Stimulated activated CD8-positive, alpha-beta memory T cell treated with anti-CD3 and anti-CD28 coated beads, Interleukin-15, amount 100 ng/mL, for 48 hours (primary cell): Measurements from ENCODE around the gene TSR1.
"Not testable (repeated sequence)": the region's sequence is repeated elsewhere in the genome, so short reads cannot be mapped to it uniquely, and the experiment has no call there.

ENCODE experiments used
- DNase-seq, 2 donors: peaks; one replicate each; pipeline ENCODE4 v3.0.0-alpha.2; 2020; ENCODE audit warnings: low read depth in 2 of 2

The TSR1 gene

DNA sequence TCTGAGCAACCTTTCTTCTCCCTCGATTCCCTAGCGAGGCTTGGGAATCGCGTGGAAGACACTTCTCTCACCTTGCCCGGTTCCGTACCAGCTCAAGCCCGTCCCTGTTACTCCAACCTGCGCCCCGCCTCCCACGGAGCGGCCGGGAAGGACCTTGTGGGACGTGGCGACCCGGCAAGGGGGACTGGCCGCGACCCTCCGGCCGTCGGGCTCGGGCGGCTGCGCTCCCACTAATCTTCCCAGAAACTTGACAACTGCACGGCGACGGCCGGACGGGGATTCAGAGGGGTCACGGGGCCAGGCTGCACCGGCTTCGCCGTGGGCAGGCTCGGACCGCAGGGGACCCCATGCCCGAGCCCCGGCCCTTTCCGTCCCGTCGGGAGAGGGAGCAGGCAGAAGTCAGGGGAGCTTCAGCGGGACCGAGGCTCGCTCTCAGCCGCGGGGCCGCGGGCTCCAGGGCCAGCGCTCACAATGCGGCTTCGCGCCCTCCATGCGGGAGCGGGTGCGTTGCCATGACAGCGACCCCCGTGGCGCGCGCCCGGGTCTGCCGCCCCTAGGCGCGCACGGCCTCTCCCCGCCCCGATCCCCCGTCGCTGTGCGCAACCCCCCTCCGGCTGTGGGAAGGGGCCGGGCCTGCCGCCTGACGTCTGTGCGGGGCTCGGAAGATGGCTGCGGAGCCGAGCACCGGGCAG, 741 bp upstream of the TSR1 start, which contains the start of gene SGSM2:
Gene SGSM2, plus strand, starts transcription at position 650 of the 692 bp plus-strand sequence. CDS start 188 bp downstream, outside the sequence.
- DNase-seq, result peak; percentile 39 to 47

GRCh38 chr17:2335726-2336214, 487 bp downstream of the TSR1 start:
- no peak for DNase-seq

DNA sequence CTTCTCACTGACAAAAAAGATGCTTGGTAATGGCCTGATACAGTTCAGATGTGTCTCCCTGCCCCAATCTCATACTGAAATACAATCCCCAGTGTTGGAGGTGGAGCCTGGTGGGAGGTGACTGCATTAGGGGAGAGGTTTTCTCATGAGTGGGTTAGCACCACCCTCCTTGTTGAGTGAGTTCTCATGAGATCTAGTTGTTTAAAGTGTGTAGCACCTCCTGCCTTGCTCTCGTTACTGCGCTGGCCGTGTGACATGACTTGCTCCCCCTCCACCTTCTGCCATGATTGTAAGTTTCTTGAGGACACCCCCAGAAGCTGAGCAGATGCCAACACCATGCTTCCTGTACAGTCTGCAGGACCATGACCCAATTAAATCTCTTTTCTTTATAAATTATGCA, 5.0 kb downstream of the TSR1 start:
- DNase-seq, result no peak

DNA sequence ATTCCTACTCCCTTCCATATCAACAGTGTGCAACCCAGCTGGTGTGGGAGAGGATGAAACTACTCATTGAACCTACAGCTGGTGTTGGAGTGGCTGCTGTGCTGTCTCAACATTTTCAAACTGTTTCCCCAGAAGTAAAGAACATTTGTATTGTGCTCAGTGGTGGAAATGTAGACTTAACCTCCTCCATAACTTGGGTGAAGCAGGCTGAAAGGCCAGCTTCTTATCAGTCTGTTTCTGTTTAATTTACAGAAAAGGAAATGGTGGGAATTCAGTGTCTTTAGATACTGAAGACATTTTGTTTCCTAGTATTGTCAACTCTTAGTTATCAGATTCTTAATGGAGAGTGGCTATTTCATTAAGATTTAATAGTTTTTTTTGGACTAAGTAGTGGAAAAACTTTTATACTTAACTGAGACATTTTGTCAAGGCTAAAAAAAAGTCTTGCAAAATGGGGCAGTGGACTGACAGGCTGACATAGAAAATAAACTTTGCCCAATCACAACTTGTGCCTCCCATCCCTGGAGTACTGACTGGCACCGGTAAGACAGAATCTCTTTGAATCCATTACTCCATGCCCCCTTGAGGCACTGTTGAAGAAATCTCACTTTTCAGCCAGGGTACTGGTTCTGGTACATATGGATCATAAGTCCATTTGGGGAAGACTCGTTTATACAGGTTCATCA, 12.5 kb downstream of the TSR1 start:
- no peak for DNase-seq

DNA sequence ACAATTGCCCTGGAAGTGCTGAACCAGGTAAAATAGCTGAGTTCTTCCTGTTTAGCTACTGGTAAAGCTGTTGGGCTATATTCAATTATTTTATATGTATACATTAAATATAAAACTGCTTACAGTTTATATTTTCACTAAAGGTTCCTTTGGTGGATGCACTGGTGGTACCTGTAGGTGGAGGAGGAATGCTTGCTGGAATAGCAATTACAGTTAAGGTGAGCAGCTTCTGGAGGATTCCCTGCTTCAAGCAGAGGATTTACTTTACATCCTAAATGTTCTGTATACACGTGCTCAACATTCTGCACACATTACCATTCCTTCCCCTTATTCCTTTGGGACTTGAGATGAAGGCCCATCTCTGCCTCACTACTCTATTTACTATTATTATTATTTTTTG, 14.9 kb downstream of the TSR1 start:
- DNase-seq, result no peak

DNA sequence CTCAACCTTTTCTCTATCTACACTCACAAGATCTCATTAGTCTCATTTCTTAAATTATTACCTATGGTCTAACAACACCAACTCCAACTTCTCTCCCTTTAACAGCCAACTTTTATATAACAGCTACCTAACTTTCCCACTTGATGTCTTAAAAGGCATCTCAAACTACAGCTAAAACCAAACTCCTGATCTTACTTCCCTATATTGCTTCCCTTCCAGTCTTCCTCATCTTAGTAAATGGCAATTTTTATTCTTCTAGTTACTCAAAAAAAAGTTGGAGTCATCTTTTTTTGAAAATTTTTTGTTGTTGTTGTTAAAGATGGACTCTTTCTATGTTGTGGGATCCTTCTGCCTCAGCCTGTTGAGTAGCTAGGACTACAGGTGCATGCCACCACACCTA, 17.2 kb downstream of the TSR1 start:
- DNase-seq, result no peak

DNA sequence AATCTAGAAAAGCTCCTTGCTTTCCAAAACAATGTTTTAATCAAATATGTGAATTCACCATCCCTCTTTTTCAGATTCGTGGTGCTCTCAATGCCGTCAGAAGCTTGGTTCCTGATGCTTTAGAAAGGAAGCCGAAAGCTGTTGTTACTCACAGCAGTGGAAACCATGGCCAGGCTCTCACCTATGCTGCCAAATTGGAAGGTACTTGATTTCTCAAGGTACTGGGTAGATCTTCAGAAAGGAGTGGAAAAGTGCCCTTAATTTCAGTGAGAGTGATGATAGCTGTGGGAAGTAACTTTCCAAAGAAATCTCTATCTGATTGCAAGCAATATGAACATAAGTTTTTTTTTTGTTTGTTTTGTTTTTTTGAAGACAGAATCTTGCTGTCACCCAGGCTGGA, 18.5 kb downstream of the TSR1 start:
- no peak for DNase-seq

- not testable (repeated sequence) for DNase-seq
Measured at GRCh38 chr17:2316916-2317205, 19.4 kb downstream of the TSR1 start.

- DNase-seq, result no peak
Measured at GRCh38 chr17:2312736-2313135, 23.5 kb downstream of the TSR1 start.

DNA sequence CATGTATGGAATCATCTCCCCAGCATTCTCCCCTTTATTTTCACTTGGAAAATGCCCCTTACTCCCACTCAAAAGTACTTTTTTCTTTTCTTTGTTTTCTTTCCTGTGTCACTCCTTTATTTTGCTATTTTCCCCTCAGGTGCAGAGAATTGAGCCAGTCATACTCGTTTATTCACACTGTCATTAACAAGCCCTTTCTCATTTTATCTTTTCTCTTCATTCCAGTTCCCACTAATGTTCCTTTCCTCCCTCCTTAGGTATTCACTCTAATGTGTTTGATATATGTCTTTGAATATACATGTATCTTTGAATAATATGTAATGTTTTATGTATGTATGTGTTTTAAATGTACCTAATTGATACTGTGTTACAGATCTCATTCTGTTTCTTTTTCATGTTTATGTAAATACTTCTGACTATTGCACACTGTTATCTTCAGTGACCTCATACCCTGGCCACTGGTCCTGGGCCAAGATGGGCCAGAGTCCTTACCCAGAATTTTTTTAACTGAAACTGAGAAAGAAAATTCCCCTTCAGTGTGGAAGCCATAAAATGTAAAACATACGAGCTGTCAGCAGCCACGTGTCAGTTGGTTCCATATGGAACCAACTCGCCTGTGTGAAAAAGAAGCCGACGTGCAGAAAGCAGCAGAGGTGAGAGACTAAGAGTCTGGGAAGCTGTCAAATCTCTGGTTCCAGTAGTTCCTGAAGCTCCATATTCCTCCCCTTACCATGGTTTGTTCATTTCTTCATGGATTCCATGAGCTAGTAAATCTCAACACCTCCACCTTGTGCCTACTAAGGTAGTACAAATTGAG, 26.7 kb downstream of the TSR1 start:
- no peak for DNase-seq

- no peak for DNase-seq
Measured at GRCh38 chr17:2304931-2305330, 31.3 kb downstream of the TSR1 start.

- DNase-seq, result peak; percentile 90 to 92
Measured at GRCh38 chr17:2303204-2304188, 32.8 kb downstream of the TSR1 start, which contains the start of the genes SMG6 and SRR. Gene SMG6 (minus strand): TSS chr17:2303785. CDS start chr17:2303720, 65 bp downstream. Gene SRR (plus strand): TSS chr17:2303950. CDS start chr17:2315561, 11,611 bp downstream.

DNA sequence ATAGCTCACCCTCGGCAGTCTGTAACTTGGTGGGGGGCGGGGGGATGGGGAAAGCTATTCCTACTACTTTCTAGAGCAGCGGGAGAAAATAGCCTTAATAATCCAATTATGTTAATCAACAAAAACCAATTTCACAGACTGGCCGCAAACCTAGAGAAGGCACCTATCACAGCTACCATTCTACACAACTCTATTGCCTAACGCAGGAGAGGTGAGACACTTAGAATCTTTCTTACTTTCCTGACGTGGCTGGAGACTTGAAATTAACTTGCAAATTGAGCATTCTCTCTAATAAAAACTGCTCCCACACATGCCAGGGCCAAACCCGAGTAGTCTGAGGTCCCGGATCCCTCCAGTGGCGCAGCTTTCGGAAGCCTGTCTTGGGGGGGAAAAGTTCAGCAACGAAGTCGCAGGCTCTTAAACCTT, 33.5 kb downstream of the TSR1 start:
- DNase-seq, result no peak

DNA sequence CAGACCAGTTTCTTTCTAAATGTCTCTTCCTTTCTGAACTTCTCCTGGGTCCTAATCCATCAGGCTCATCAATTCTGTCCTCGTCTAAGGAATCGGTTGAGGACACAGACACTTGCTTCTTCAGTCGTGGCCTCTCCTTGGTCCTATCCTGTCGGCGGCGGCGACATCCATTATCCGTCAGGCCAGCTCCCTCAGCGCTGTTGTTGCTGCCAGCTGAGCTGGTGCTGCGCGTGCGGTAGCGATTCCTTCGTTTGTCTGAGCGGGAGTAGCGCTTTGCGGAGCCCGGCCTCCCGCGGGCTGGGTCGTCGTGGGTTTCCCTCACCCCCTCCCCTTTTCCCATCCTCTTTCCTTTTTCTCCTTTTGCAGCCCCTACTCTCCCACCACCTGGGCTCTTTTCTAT, 36.5 kb downstream of the TSR1 start:
- no peak for DNase-seq

DNA sequence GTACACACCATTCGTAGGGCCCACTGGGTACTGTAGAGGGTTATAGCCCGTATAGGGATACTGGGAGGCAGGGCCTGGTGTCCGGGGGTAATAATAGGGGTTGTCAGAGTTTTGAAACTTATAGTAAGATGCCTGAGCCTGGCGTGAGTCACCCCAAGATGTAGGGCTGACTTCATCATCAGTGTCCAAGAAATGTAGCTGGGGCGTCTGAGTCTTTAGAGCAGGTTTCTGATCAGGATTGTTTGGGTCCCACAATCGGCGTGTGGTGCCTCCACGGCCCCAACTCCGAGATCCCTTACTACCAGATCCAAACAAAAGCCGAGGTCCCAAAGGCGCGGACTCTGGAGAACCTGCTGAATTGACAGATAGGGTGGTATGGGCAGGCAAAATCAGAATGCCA, 37.1 kb downstream of the TSR1 start:
- no peak for DNase-seq

DNA sequence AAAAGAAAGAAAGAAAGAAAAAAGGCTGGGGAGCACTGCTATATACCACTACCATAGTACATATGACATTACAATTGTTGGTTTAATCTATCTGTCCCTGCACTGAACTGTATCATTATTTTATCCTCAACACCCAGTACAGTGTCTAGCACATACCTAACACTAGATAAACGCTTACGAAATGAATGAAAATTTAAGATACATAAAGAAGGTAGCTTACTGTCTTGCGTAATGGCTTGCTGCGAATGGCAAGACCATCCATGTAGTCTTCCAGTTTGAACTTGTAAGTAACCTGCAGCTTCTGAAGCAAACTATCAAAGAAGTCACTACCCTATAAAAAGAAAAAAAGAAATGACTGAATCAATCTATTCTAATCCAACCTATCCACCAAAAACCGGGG, 39.2 kb downstream of the TSR1 start:
- no peak for DNase-seq

- DNase-seq, result no peak
Measured at GRCh38 chr17:2295575-2295974, 40.7 kb downstream of the TSR1 start.

DNA sequence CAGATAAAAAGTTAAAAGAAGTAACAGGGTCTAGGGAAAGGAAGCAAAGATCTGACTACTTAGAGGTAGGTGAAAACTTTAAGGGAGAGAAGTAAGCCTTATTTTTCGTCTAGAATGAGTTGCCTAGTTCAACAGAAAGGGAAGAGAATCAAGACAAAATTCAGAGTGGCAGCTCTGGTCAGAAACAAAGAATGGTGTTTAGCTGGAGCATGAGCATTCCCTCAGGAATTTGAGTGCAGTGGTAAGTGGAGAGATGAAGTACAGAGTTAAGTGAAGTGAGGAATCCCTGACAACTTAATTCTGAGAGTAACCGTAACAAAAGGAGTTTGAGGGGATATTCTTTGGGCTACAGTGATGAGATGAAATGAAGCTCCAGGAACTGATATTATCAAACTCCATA, 44.2 kb downstream of the TSR1 start:
- no peak for DNase-seq

DNA sequence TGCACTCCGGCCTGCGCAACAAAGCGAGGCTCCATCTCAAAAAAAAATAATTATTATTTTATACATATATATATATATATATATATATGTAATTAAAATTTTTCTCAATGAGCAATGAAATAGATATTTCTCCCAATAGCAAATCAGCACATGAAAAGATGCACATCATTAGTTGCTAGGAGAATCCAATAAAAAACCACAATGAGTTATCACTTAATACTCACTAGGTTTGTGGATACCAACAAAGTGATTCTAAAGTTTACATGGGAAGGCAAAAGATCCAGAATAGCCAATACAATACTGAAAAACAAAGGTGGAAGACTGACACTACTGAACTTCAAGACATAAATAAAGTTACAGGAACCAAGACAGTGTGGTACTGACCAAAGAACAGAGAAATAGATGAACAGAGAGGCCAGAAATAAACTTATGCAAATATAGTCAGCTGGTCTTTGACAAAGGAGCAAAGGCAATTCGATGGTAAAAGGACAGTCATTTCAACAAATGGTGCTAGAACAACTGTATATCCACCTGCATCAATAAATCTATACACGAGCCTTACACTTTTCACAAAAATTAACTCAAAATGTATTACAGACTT, 46.3 kb downstream of the TSR1 start:
- DNase-seq, result no peak

GRCh38 chr17:2283302-2283701, 53.0 kb downstream of the TSR1 start:
- no peak for DNase-seq
